GM12891 (cell line): ENCODE results near the gene CEP104.

Experiments
- DNase-seq: peaks from one replicate; pipeline ENCODE4 v3.0.0; 2011; ENCODE audit warnings: low spot score; ENCODE audit not compliant: insufficient read length
- FAIRE-seq: peaks from 2 replicates; lab custom pipeline; 2011; peaks lifted over from hg19 to GRCh38; lab: Jason Lieb, UNC
- PAX5 ChIP-seq: IDR thresholded peaks from 2 replicates; pipeline ENCODE4 v1.6.1; 2011; ENCODE audit warnings: low read length, moderate library complexity, mild to moderate bottlenecking; ENCODE audit not compliant: insufficient read depth, severe bottlenecking
- POLR2A ChIP-seq: IDR thresholded peaks from 2 replicates; pipeline ENCODE4 v1.6.1; 2011; ENCODE audit warnings: low read depth, low read length, control low read depth
- POLR2AphosphoS5 ChIP-seq: IDR thresholded peaks from 2 replicates; pipeline ENCODE4 v1.6.1; 2011; ENCODE audit warnings: low read depth, low read length, control low read depth
- POU2F2 ChIP-seq: IDR thresholded peaks from 2 replicates; pipeline ENCODE4 v1.6.1; 2011; ENCODE audit warnings: low read depth, mild to moderate bottlenecking, control low read depth, low read length, moderate library complexity
- SPI1 ChIP-seq: IDR thresholded peaks from 2 replicates; pipeline ENCODE4 v1.6.1; 2011; ENCODE audit warnings: low read depth, low read length, control low read depth
- TAF1 ChIP-seq: IDR thresholded peaks from 2 replicates; pipeline ENCODE4 v1.6.1; 2011; ENCODE audit warnings: low read depth, low read length, control low read depth

Gene CEP104

DNA sequence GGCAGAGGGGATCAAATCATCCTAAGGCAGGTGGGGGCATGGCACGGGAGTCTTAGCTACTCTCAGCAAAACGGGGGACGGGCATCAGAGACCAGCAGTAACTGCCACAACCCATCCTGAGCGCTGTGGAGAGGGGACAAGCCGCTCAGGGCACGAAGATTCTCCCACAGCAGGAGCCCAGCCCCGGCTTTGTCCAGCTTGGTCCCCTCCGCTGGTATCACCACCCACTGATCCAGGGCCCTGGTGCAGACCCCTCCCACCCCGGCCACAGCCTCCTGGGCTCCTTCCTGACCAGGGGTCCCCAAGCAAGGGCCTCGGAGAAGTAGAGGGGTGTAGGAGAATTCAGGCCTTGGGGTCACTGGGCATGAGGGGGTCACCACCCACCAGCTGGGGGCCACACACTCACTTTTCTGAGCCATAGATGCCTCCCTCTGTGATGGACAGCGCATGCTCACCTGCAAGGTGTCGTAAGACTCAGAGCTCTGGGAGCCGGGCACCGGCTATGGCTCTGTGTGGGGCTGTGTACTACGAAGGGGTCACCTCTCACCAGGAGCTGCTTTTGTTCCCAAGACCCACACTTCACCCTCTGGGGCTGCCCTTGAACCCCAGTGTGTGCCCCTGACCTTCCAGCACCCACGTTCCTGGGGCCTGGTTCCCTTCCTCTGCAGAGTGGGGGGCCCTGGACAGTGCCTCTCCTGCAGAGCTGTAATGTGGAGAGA is 86.8 kb downstream of the CEP104 start:
- FAIRE-seq (no peak), DNase-seq (no peak)
- TF ChIP-seq POLR2AphosphoS5 (no peak), PAX5 (no peak), POLR2A (no peak), SPI1 (no peak), POU2F2 (no peak), TAF1 (no peak)

DNA sequence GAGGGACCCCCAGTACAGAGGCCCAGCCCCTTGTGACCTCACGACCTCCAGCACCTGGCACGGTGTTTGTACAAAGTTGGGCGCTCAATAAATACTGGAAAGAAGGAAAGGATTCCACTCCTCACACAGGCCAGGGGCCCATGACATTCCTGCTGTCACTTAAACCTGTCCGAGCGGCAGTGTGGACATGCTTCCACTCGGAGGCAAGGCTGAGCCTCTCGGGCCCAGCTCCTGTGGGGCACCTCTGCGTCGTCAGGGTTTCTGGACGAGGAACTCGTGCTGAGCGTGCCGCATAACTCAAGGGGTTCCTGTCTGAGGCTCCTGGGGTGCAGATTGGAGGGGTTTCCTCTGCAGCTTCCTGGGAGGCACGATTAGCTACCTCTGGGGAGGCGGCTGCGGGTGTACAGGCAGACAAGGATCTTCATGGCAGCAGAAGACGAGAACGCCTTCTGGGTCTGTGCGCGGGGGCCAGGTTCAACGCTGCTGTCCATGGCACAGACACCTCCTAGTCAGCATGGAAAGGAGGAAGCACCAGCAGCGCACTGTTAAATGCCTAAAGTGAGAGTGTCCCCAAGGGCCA is 88.1 kb downstream of the CEP104 start:
- FAIRE-seq (no peak), DNase-seq (no peak)
- TF ChIP-seq POLR2AphosphoS5 = no peak
- no peak for TF ChIP-seq POLR2A
- TF ChIP-seq TAF1 = no peak
- TF ChIP-seq PAX5 = no peak
- TF ChIP-seq SPI1 = no peak
- TF ChIP-seq POU2F2 = no peak

DNA sequence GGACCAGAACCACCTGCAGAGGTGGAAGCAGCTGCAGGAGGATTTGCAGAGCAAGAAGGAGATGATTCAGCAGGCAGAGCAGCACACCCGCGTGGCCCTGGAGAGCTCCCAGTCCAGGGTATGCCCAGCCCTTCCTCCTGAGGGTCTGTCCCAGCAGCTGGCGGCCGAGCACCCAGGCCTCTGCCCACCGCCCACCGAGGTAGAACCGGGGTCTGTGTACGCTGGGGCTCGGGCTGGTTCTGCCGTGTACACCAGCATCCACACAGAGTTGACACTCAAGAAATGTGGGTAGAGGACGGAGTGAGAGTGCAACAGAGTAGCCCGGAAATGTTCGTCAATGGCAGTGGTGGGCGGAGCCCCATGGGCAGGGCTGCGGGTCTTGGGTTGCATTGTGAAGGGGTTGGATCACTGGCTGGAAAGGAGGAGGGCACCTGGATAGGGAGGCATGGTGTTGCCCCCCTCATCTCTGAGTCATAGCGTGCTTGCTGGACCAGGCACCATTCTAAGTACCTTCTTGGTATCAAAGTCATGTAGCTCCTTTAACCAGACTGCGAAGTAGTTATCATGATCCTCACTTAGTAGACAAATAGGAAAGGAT is 89.6 kb downstream of the CEP104 start:
- DNase-seq = no peak
- no peak for FAIRE-seq

DNA sequence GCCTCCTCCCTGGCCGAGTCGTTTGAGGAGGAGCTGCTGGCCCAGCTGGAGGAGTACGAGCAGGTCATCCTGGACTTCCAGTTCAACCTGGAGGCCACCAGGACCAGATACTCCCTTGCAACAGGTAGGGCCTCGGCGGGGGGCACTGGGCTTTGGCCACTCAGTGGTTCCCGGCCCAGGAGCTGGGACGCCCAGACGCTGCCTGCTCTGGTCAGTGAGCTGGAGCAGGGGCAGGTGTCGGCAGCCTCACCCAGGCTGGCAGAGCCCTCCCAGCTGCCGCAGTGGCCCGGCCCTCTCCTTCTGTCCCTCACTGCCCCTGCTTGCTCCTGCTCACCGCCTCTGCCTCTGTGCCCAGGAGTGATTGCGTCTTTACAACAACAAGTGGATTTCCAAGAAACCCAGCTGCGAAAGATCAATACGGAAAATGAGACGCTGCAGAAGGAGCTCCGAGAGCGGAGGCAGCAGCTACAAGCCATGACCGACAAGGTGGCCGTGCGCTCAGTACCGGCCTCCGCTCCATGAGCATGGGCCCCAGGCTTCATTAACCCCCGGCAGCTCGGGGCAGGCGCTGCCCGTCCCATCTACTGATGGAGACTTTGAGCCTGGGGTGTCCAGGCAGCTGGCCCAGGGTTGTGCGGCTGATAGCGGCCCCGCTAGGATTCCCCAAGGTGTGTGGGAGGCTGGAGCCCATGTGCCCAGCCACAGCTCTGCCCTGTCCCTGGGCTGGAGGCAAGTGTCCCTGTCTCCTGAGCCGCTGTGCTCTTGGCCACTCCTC is 93.5 kb downstream of the CEP104 start:
- FAIRE-seq (no peak), DNase-seq (no peak)
- TF ChIP-seq PAX5 (no peak), SPI1 (no peak), POU2F2 (no peak), POLR2A (no peak), TAF1 (no peak), POLR2AphosphoS5 (no peak)

More for the DNA sequence above, 89.6 kb downstream of the CEP104 start:
- no peak for TF ChIP-seq TAF1
- no peak for TF ChIP-seq SPI1
- TF ChIP-seq POLR2AphosphoS5 = no peak
- TF ChIP-seq POU2F2 = no peak
- TF ChIP-seq POLR2A = no peak
- TF ChIP-seq PAX5 = no peak

DNA sequence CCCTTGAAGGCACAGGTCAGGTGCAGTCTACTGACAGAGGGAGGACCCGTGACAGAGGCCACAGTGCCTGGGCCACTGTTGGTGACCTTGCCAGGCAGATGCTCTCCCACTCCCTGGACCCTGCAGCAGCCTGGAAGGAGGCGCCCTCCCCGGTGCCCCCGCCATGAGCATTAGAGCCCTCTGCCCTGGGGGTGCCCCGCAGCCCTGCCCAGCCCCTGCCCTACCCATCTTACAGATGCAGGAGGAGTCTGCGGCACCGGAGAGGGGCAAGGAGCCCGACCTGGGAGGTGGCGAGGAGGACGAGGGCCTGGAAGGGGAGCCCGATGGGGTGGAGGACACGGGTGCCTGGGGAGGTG is 94.2 kb downstream of the CEP104 start:
- no peak for TF ChIP-seq POLR2A
- no peak for FAIRE-seq

DNA sequence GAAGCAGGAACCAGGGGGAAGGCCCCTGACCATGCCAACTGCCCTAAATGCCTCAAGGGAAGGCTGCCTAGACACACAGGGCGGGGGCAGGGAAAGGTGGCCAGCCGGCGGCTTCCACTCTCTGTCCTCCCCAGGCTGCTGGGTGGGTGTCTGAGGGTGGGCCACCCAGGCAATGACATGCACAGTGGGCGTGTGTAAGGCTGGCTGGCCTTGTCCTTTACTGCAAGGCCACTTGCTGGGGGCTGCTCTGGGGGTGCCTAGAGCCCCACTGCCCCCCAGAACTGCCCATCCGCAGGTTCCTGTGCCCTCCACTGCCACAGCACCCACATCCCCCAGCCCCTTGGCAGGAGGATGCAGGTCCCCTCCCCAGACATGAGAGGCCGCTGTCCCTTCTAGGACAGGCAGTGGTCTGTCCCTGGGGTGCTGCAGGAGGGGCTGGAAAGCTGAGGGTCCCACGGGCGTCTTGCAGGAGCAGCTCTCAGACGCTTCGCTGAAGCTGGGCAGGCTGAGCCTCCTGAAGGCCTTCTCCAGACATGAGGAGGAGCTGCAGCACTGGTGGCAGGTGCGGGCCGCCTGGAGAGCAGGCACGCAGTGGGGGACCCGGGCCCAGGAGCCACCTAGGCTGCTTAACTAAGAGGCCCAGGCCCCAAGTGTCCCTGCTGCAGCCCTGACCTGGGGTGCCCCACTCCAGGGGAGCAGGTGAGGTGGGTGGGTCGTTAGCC is 94.7 kb downstream of the CEP104 start:
- no peak for FAIRE-seq
- no peak for TF ChIP-seq POLR2A
- TF ChIP-seq POU2F2 = no peak
- no peak for TF ChIP-seq POLR2AphosphoS5
- no peak for TF ChIP-seq SPI1
- TF ChIP-seq PAX5 = no peak
- no peak for TF ChIP-seq TAF1
- no peak for DNase-seq

More for the DNA sequence above, 94.2 kb downstream of the CEP104 start:
- no peak for DNase-seq
